ENCODE measurements around the gene BAG3.
"Not testable (repeated sequence)": the region's sequence is repeated elsewhere in the genome, so short reads cannot be mapped to it uniquely, and the experiment has no call there.

GRCh38 chr10:119707331-119707730, 56.2 kb downstream of the BAG3 start:
- not testable (repeated sequence) for TF ChIP-seq POLR2A (IDR thresholded peaks at IDR 0.05; ENCODE audit: extremely low read depth, insufficient read length)
- TF ChIP-seq, protein P1, sequence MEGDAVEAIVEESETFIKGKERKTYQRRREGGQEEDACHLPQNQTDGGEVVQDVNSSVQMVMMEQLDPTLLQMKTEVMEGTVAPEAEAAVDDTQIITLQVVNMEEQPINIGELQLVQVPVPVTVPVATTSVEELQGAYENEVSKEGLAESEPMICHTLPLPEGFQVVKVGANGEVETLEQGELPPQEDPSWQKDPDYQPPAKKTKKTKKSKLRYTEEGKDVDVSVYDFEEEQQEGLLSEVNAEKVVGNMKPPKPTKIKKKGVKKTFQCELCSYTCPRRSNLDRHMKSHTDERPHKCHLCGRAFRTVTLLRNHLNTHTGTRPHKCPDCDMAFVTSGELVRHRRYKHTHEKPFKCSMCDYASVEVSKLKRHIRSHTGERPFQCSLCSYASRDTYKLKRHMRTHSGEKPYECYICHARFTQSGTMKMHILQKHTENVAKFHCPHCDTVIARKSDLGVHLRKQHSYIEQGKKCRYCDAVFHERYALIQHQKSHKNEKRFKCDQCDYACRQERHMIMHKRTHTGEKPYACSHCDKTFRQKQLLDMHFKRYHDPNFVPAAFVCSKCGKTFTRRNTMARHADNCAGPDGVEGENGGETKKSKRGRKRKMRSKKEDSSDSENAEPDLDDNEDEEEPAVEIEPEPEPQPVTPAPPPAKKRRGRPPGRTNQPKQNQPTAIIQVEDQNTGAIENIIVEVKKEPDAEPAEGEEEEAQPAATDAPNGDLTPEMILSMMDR (IDR thresholded peaks at IDR 0.05; ENCODE audit: low read depth, low read length), result not testable (repeated sequence)

Data from NB4 (cell line).